ENCODE results near the gene SMAD7.

SMAD7 gene

GRCh38 chr18:48962252-48962993 lies 11.7 kb upstream of the SMAD7 start:
- in situ Hi-C loops (cut with HindIII; ENCODE audit: low sequenced_read_pairs): no loop called here

- in situ Hi-C loops (cut with HindIII; ENCODE audit: low sequenced_read_pairs): no loop called here
Measured at GRCh38 chr18:48961547-48961946, 10.8 kb upstream of the SMAD7 start.

- in situ Hi-C loops (cut with HindIII; ENCODE audit: low sequenced_read_pairs): no loop called here
Measured at GRCh38 chr18:48959921-48960920, 9.5 kb upstream of the SMAD7 start.

GRCh38 chr18:48959551-48959920 lies 8.8 kb upstream of the SMAD7 start:
- in situ Hi-C loops (cut with HindIII; ENCODE audit: low sequenced_read_pairs): no loop called here

- in situ Hi-C loops (cut with HindIII; ENCODE audit: low sequenced_read_pairs): no loop called here
Measured at GRCh38 chr18:48958951-48959350, 8.2 kb upstream of the SMAD7 start.

- in situ Hi-C loops (cut with HindIII; ENCODE audit: low sequenced_read_pairs): no loop called here
Measured at GRCh38 chr18:48957616-48958015, 6.9 kb upstream of the SMAD7 start.

- in situ Hi-C loops (cut with HindIII; ENCODE audit: low sequenced_read_pairs): no loop called here
Measured at GRCh38 chr18:48957136-48957535, 6.4 kb upstream of the SMAD7 start.

GRCh38 chr18:48956356-48956755 lies 5.6 kb upstream of the SMAD7 start:
- in situ Hi-C loops (cut with HindIII; ENCODE audit: low sequenced_read_pairs): no loop called here

GRCh38 chr18:48955830-48956261 lies 5.1 kb upstream of the SMAD7 start:
- in situ Hi-C loops (cut with HindIII; ENCODE audit: low sequenced_read_pairs): no loop called here

- in situ Hi-C loops (cut with HindIII; ENCODE audit: low sequenced_read_pairs): no loop called here
Measured at GRCh38 chr18:48954886-48955819, 4.4 kb upstream of the SMAD7 start.

GRCh38 chr18:48953104-48953706 lies 2.4 kb upstream of the SMAD7 start:
- in situ Hi-C loops (cut with HindIII; ENCODE audit: low sequenced_read_pairs): no loop called here

- in situ Hi-C loops (cut with HindIII; ENCODE audit: low sequenced_read_pairs): no loop called here
Measured at GRCh38 chr18:48952287-48953103, 1.7 kb upstream of the SMAD7 start.

- in situ Hi-C loops (cut with HindIII; ENCODE audit: low sequenced_read_pairs): no loop called here
Measured at GRCh38 chr18:48951448-48952286, 902 bp upstream of the SMAD7 start.

- in situ Hi-C loops (cut with HindIII; ENCODE audit: low sequenced_read_pairs): no loop called here
Measured at GRCh38 chr18:48949606-48950535, 894 bp downstream of the SMAD7 start.

- in situ Hi-C loops (cut with HindIII; ENCODE audit: low sequenced_read_pairs): no loop called here
Measured at GRCh38 chr18:48949050-48949605, 1.6 kb downstream of the SMAD7 start.

- in situ Hi-C loops (cut with HindIII; ENCODE audit: low sequenced_read_pairs): no loop called here
Measured at GRCh38 chr18:48948112-48949049, 2.4 kb downstream of the SMAD7 start.
